ENCODE measurements around the gene CSNK2A3. TPM values are rescaled to one million over a fixed set of nuclear protein-coding genes. Genes with fewer than 3 reads are reported as not detected.

The CSNK2A3 gene
- total and polyA plus RNA-seq, 2 donors (not counting 1 experiment from before 2014, with no cell fraction given): 0.15 to 0.32 TPM

DNA sequence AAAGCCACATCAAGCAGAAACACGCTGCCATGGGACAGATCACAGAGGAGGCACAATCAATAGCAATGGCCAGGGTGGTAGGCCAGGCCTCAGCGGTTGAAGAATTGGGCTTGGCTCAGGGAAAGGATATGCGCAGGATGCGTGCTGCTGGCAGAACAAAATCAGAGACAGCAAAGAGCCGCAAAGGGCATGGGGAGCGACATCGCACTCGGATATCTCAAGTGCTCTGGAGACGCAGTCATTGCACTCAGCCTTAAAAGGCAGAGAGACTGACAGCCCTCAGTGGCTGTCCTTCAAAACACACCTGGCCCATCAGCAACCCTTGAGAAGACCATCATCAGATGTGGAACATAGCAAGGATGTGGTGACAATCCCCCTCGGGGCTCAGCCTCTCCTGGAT, 50.5 kb downstream of the CSNK2A3 start:
- intact Hi-C loops (cut with micrococcal nuclease): no loop called here
- Mint-ChIP-seq H3K4me3 (no peak overlapping the region), H3K4me1 (no peaks in the 10 kb centered on the region), H3K27ac (no peak overlapping the region), H3K9me3 (ENCODE audit: insufficient read depth) (no peaks in the 10 kb centered on the region), H3K27me3 (peaks cover 13% of the 10 kb centered on the region)
- H3K9ac ChIP-seq (ENCODE audit: low read length): no peak overlapping the region
- H4K20me1 ChIP-seq (ENCODE audit: control insufficient read depth, insufficient read depth, low read length, poor library complexity, severe bottlenecking): no peaks in the 10 kb centered on the region
- H2AFZ ChIP-seq (ENCODE audit: insufficient read depth, low read depth, low read length, poor library complexity, severe bottlenecking): no peak overlapping the region
- DNase-seq: no peak
- no peaks in the 10 kb centered on the region for H3K4me1 ChIP-seq (ENCODE audit: control insufficient read depth in 2 of 2, insufficient read depth in 2 of 2, low read length in 2 of 2)
- no peaks in the 10 kb centered on the region for H3K36me3 ChIP-seq (replicated peaks in 1 of 2; ENCODE audit: control extremely low read depth in 1 of 2, control insufficient read depth in 1 of 2, extremely low read depth in 1 of 2, insufficient read depth in 2 of 2, low read length in 1 of 2)
- no peaks in the 10 kb centered on the region for H3K27me3 ChIP-seq (replicated peaks in 1 of 4; ENCODE audit: control extremely low read depth in 1 of 4, control insufficient read depth in 3 of 4, insufficient read depth in 4 of 4, low read length in 3 of 4)
- no peak overlapping the region for H3K4me3 ChIP-seq (ENCODE audit: control extremely low read depth in 1 of 5, extremely low read depth in 1 of 5, insufficient read depth in 1 of 5, low read depth in 2 of 5, low read length in 4 of 5)
- H3K9me3 ChIP-seq (ENCODE audit: control extremely low read depth in 1 of 3, control insufficient read depth in 2 of 3, insufficient read depth in 1 of 3, low read length in 2 of 3): no peaks in the 10 kb centered on the region
- WGBS (ENCODE audit: insufficient coverage): 84% methylated on average over 10 of the region's 10 CpGs
- no peak for ATAC-seq (ENCODE audit: low read depth)
- H3K27ac ChIP-seq (ENCODE audit: low read length in 2 of 2): no peak overlapping the region
- ChIA-PET CTCF (no interaction called here), POLR2A (no interaction called here)
- H3K79me2 ChIP-seq (ENCODE audit: control insufficient read depth, insufficient read depth, low read length): no peaks in the 10 kb centered on the region
- TF ChIP-seq, protein P1, sequence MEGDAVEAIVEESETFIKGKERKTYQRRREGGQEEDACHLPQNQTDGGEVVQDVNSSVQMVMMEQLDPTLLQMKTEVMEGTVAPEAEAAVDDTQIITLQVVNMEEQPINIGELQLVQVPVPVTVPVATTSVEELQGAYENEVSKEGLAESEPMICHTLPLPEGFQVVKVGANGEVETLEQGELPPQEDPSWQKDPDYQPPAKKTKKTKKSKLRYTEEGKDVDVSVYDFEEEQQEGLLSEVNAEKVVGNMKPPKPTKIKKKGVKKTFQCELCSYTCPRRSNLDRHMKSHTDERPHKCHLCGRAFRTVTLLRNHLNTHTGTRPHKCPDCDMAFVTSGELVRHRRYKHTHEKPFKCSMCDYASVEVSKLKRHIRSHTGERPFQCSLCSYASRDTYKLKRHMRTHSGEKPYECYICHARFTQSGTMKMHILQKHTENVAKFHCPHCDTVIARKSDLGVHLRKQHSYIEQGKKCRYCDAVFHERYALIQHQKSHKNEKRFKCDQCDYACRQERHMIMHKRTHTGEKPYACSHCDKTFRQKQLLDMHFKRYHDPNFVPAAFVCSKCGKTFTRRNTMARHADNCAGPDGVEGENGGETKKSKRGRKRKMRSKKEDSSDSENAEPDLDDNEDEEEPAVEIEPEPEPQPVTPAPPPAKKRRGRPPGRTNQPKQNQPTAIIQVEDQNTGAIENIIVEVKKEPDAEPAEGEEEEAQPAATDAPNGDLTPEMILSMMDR (IDR thresholded peaks at IDR 0.05): no peak
- TF ChIP-seq EZH2 (IDR thresholded peaks at IDR 0.05; ENCODE audit: borderline replicate concordance, insufficient read depth, low read depth, low read length, poor library complexity, severe bottlenecking): no peak
- H3K4me2 ChIP-seq (replicated peaks; ENCODE audit: low read depth, low read length, poor library complexity, severe bottlenecking): no peak overlapping the region

Measured in B cell (primary cell).